Uterus (tissue), 2 donors: Measurements from ENCODE around the gene PSMB3.

Source experiments
- POLR2A ChIP-seq, 2 donors: fragments of 450-650 bp; IDR thresholded peaks; one replicate each; pipeline ENCODE4 v1.6.1; 2016; ENCODE audit warnings: antibody characterized with exemption in 2 of 2, mild to moderate bottlenecking in 1 of 2, moderate library complexity in 1 of 2
- TF ChIP-seq, protein P1 (sequence below), 4 experiments: fragments of 200-600 bp in 2 of 4; fragments of 450-650 bp in 2 of 4; sonication (generic) in 2 of 4; IDR thresholded peaks; one replicate each; pipeline ENCODE4 v1.5.1; 2016 to 2019; ENCODE audit warnings: antibody characterized with exemption in 4 of 4, mild to moderate bottlenecking in 2 of 4, moderate library complexity in 1 of 4

DNA sequence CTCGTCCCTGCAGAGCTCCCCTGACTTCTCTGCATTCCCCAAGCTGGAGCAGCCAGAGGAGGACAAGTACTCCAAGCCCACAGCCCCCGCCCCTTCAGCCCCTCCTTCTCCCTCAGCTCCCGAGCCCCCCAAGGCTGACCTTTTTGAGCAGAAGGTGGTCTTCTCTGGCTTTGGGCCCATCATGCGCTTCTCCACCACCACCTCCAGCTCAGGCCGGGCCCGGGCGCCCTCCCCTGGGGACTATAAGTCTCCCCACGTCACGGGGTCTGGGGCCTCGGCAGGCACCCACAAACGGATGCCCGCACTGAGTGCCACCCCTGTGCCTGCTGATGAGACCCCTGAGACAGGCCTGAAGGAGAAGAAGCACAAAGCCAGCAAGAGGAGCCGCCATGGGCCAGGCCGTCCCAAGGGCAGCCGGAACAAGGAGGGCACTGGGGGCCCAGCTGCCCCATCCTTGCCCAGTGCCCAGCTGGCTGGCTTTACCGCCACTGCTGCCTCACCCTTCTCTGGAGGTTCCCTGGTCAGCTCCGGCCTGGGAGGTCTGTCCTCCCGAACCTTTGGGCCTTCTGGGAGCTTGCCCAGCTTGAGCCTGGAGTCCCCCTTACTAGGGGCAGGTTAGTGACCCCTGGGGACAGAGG lies 36.1 kb upstream of the PSMB3 start:
- TF ChIP-seq POLR2A (IDR thresholded peaks at IDR 0.05), result no peak
- TF ChIP-seq, protein P1, sequence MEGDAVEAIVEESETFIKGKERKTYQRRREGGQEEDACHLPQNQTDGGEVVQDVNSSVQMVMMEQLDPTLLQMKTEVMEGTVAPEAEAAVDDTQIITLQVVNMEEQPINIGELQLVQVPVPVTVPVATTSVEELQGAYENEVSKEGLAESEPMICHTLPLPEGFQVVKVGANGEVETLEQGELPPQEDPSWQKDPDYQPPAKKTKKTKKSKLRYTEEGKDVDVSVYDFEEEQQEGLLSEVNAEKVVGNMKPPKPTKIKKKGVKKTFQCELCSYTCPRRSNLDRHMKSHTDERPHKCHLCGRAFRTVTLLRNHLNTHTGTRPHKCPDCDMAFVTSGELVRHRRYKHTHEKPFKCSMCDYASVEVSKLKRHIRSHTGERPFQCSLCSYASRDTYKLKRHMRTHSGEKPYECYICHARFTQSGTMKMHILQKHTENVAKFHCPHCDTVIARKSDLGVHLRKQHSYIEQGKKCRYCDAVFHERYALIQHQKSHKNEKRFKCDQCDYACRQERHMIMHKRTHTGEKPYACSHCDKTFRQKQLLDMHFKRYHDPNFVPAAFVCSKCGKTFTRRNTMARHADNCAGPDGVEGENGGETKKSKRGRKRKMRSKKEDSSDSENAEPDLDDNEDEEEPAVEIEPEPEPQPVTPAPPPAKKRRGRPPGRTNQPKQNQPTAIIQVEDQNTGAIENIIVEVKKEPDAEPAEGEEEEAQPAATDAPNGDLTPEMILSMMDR (IDR thresholded peaks at IDR 0.05), result no peak
